Measurements from ENCODE around the gene APP. TPM values are rescaled to one million over a fixed set of nuclear protein-coding genes. Genes with fewer than 3 reads are reported as not detected.

The APP gene
- total RNA-seq, 4 donors from 2014 or later: 471 to 1,291 (median 672) TPM

DNA sequence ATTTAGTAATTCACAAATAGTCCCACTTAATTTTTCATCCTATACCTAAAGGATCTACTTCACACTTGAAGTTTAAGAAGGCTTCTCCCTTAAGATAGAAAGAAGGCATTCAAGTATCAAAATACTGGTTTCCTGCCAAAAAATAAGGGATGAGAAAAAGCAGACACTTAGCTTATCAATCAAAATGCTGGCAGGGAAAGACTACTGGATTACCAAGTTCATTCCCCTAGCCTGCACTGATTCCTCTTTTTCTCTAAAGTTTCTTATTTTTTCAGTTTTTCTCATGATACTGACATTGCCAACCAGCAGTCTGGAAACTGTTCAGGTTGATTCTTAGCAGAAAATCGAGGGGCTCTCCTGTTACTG is 231.2 kb downstream of the APP start:
- H3K36me3 ChIP-seq: no peaks in the 10 kb centered on the region
- WGBS, 2 donors (ENCODE audit: low coverage in 1 of 2): 37 to 40% methylated on average over 1 of the region's 1 CpG
- H3K4me1 ChIP-seq: peaks cover 3 to 25% (median 5%) of the 10 kb centered on the region in 4 donors
- no peak for DNase-seq
- no peaks in the 10 kb centered on the region for H3K9me3 ChIP-seq
- H3K27me3 ChIP-seq: no peaks in the 10 kb centered on the region
- in situ Hi-C loops (cut with MboI; ENCODE audit: low pct_ligation_motif_present in 1 of 4, low pct_unique_long_range_greater_than_20kb in 1 of 4, low sequenced_read_pairs in 3 of 4): no loop called here
- intact Hi-C loops (cut with DNase I; ENCODE audit: low total_unique reads): no loop called here
- no peak for TF ChIP-seq POLR2A (IDR thresholded peaks at IDR 0.05)
- TF ChIP-seq POLR2AphosphoS5 (IDR thresholded peaks at IDR 0.05): no peak
- TF ChIP-seq, protein P1, sequence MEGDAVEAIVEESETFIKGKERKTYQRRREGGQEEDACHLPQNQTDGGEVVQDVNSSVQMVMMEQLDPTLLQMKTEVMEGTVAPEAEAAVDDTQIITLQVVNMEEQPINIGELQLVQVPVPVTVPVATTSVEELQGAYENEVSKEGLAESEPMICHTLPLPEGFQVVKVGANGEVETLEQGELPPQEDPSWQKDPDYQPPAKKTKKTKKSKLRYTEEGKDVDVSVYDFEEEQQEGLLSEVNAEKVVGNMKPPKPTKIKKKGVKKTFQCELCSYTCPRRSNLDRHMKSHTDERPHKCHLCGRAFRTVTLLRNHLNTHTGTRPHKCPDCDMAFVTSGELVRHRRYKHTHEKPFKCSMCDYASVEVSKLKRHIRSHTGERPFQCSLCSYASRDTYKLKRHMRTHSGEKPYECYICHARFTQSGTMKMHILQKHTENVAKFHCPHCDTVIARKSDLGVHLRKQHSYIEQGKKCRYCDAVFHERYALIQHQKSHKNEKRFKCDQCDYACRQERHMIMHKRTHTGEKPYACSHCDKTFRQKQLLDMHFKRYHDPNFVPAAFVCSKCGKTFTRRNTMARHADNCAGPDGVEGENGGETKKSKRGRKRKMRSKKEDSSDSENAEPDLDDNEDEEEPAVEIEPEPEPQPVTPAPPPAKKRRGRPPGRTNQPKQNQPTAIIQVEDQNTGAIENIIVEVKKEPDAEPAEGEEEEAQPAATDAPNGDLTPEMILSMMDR (IDR thresholded peaks at IDR 0.05): no peak
- TF ChIP-seq EP300 (IDR thresholded peaks at IDR 0.05; ENCODE audit: low read depth): no peak
- H3K27ac ChIP-seq: no peak overlapping the region
- H3K4me3 ChIP-seq: no peak overlapping the region

DNA sequence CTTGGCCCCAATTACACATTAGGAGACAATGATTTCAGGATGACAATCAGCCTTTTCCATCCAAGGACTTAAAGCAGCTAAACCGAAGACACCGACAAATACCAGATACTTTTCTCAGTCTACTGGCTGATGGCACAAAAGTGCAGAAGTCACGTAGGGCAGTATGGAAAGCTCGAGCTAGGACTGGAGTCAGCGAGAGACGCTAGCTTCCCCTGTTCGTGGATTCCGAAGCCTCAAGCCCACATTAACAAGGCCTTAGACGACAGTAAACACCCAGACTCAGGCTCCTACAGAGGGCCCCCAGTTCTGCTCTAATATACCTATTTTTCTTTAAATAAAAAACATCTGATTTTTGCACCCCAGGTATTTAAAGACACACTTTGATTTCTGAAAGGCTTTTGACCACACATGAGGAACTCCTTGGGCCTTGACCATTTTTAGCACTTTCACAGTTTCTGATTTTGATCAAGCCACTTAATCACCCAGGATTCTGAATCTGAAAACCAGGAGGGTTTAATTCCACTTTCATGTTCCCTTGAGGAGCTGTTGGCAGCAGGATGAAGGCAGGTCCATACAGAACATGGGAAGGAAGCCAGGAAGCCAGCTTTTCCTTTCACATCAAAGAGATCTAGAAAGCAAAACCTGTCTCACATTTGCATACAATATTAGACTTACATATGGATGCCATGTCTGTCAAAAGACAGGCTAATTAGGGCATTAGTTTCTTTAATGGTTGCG is 231.7 kb downstream of the APP start:
- 84 to 98% methylated on average over 6 to 10 of the region's 10 CpGs for WGBS, 2 donors (ENCODE audit: low coverage in 1 of 2)
- Histone ChIP-seq H3K9me3 (no peaks in the 10 kb centered on the region), H3K27me3 (no peaks in the 10 kb centered on the region), H3K4me1 (peaks cover 3 to 25% (median 5%) of the 10 kb centered on the region in 4 donors), H3K36me3 (no peaks in the 10 kb centered on the region), H3K4me3 (no peak overlapping the region), H3K27ac (no peak overlapping the region)
- intact Hi-C loops (cut with DNase I; ENCODE audit: low total_unique reads) (no loop called here), in situ Hi-C loops (cut with MboI; ENCODE audit: low pct_ligation_motif_present in 1 of 4, low pct_unique_long_range_greater_than_20kb in 1 of 4, low sequenced_read_pairs in 3 of 4) (no loop called here)
- DNase-seq: no peak
- TF ChIP-seq, protein P1 (IDR thresholded peaks at IDR 0.05): no peak
- no peak for TF ChIP-seq EP300 (IDR thresholded peaks at IDR 0.05; ENCODE audit: low read depth)
- no peak for TF ChIP-seq POLR2AphosphoS5 (IDR thresholded peaks at IDR 0.05)
- no peak for TF ChIP-seq POLR2A (IDR thresholded peaks at IDR 0.05)

DNA sequence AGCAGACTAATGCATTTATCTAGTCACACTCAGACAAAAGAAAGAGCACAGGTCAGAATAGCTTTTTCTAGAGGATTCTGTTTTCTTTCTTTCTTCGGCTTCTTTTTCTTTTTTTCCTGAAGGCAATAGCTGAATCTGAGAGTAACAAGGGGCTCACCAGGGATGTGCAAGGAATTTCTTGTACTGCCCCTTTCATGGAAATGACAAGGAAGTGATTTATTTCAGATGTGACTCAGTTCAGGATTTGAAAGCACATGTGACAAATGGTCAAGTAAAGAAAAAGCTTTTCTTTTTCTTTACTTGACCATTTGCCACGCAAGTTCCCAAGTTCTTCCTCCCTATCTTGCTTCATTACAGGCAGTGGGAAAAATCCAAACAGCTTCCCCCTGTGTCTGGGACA is 233.8 kb downstream of the APP start:
- no peak for DNase-seq
- H3K4me1 ChIP-seq: peaks cover 3 to 25% (median 5%) of the 10 kb centered on the region in 4 donors
- H3K4me3 ChIP-seq: no peak overlapping the region
- intact Hi-C loops (cut with DNase I; ENCODE audit: low total_unique reads): no loop called here
- no peaks in the 10 kb centered on the region for H3K9me3 ChIP-seq
- in situ Hi-C loops (cut with MboI; ENCODE audit: low pct_ligation_motif_present in 1 of 4, low pct_unique_long_range_greater_than_20kb in 1 of 4, low sequenced_read_pairs in 3 of 4): no loop called here
- 63 to 85% methylated on average over 2 of the region's 2 CpGs for WGBS, 2 donors (ENCODE audit: low coverage in 1 of 2)
- no peaks in the 10 kb centered on the region for H3K27me3 ChIP-seq
- H3K36me3 ChIP-seq: no peaks in the 10 kb centered on the region
- no peak for TF ChIP-seq EP300 (IDR thresholded peaks at IDR 0.05; ENCODE audit: low read depth)
- TF ChIP-seq, protein P1 (IDR thresholded peaks at IDR 0.05): no peak
- TF ChIP-seq POLR2AphosphoS5 (IDR thresholded peaks at IDR 0.05): no peak
- no peak for TF ChIP-seq POLR2A (IDR thresholded peaks at IDR 0.05)
- H3K27ac ChIP-seq: peak overlapping the region in 1 of 4 donors; percentile 2

DNA sequence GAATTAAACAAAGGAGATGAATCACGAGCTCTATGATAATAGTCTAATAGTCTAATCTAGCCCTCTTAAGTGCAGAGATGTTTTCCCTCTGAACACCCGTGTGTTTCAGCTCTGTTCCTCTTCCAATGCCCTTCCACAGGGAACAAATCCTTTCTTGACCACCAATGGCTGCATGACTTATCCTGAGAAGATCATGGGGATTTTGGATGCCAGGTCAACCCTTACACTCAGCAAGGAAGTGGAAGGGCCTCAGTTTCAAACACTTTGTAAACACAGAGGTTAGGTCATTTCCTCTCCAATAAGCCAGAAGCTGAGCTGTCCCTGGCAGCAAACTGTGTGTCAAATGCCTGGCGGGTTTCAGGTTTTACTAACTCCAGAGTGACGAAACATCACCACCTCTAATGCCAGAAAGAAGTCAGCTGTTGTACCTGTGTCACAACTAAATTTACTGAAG is 235.8 kb downstream of the APP start:
- Histone ChIP-seq H3K4me1 (peaks cover 3 to 31% (median 5%) of the 10 kb centered on the region in 4 donors), H3K27ac (peak overlapping the region in 3 of 4 donors; percentile 54 to 66 (median 59)), H3K27me3 (no peaks in the 10 kb centered on the region), H3K4me3 (no peak overlapping the region), H3K9me3 (no peaks in the 10 kb centered on the region), H3K36me3 (no peaks in the 10 kb centered on the region)
- peak; percentile 51 for DNase-seq
- 43% methylated on average over 4 of the region's 4 CpGs; no CpG with 5 or more reads in 1 of the 2 donors for WGBS, 2 donors (ENCODE audit: low coverage in 1 of 2)
- intact Hi-C loops (cut with DNase I; ENCODE audit: low total_unique reads): no loop called here
- TF ChIP-seq POLR2AphosphoS5 (IDR thresholded peaks at IDR 0.05) (peak; percentile 24 to 77 (median 36)), EP300 (IDR thresholded peaks at IDR 0.05; ENCODE audit: low read depth) (no peak), POLR2A (IDR thresholded peaks at IDR 0.05) (no peak)
- TF ChIP-seq, protein P1 (IDR thresholded peaks at IDR 0.05): no peak
- in situ Hi-C loops (cut with MboI; ENCODE audit: low pct_ligation_motif_present in 1 of 4, low pct_unique_long_range_greater_than_20kb in 1 of 4, low sequenced_read_pairs in 3 of 4): no loop called here
